ENCODE measurements around the gene C1orf21.

Gene C1orf21

GRCh38 chr1:184559117-184559713 is 172.4 kb downstream of the C1orf21 start:
- no peak for DNase-seq

- DNase-seq: no peak
These were observed 176.0 kb downstream of the C1orf21 start for GRCh38 chr1:184562806-184563205.

GRCh38 chr1:184563308-184563707 is 176.5 kb downstream of the C1orf21 start:
- peak; percentile 34 for DNase-seq

GRCh38 chr1:184567009-184567408 is 180.2 kb downstream of the C1orf21 start:
- no peak for DNase-seq

- DNase-seq: no peak
These were observed 180.8 kb downstream of the C1orf21 start for GRCh38 chr1:184567637-184568036.

GRCh38 chr1:184568148-184568547 is 181.3 kb downstream of the C1orf21 start:
- no peak for DNase-seq

- no peak for DNase-seq
These were observed 182.3 kb downstream of the C1orf21 start for GRCh38 chr1:184569106-184569505.

GRCh38 chr1:184574588-184574987 is 187.8 kb downstream of the C1orf21 start:
- DNase-seq: no peak

- DNase-seq: no peak
These were observed 190.0 kb downstream of the C1orf21 start for GRCh38 chr1:184576822-184577221.

- DNase-seq: no peak
These were observed 190.5 kb downstream of the C1orf21 start for GRCh38 chr1:184577319-184577718.

- no peak for DNase-seq
These were observed 195.6 kb downstream of the C1orf21 start for GRCh38 chr1:184582411-184582810.

- no peak for DNase-seq
These were observed 197.0 kb downstream of the C1orf21 start for GRCh38 chr1:184583849-184584248.

GRCh38 chr1:184588701-184589100 is 201.9 kb downstream of the C1orf21 start:
- no peak for DNase-seq

- no peak for DNase-seq
These were observed 203.4 kb downstream of the C1orf21 start for GRCh38 chr1:184590163-184590750.

GRCh38 chr1:184593597-184593996 is 206.8 kb downstream of the C1orf21 start:
- DNase-seq: no peak

- no peak for DNase-seq
These were observed 208.8 kb downstream of the C1orf21 start for GRCh38 chr1:184595596-184595995.

GRCh38 chr1:184596950-184597645 is 210.3 kb downstream of the C1orf21 start:
- no peak for DNase-seq

- no peak for DNase-seq
These were observed 211.0 kb downstream of the C1orf21 start for GRCh38 chr1:184597650-184598357.

GRCh38 chr1:184598403-184599193 is 211.8 kb downstream of the C1orf21 start:
- DNase-seq: no peak

GRCh38 chr1:184604152-184604900 is 217.5 kb downstream of the C1orf21 start:
- no peak for DNase-seq

- no peak for DNase-seq
These were observed 219.1 kb downstream of the C1orf21 start for GRCh38 chr1:184605941-184606340.

- DNase-seq: no peak
These were observed 220.0 kb downstream of the C1orf21 start for GRCh38 chr1:184606786-184607185.

Data from COR-L47 (cell line).